Measurements from ENCODE around the gene COL5A3. TPM values are rescaled to one million over a fixed set of nuclear protein-coding genes. Genes with fewer than 3 reads are reported as not detected.

The COL5A3 gene
- total RNA-seq, 1 experiment from 2014 or later = 0.11 TPM

DNA sequence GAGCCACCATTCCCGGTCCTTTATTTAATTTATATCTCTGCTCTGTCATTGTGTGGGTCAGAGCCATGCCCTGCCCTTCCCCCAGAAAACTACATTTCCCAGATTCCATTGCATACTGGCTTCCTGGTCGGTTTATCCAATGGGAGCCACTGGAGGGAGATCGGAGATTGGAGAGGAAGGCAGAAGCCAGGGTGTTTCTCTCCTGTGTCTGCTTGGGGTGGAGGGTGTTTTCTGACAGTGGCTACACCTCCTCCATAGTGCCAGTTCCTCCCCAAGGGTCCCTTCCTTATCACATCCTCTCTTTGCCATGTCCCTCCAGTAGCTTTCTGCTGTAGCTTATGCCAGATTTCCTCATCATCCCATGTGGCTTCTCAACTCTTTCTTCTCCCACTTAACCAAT, 93.0 kb downstream of the COL5A3 start:
- Histone ChIP-seq H3K9me3 (ENCODE audit: low read length) (no peaks in the 10 kb centered on the region), H3K4me3 (ENCODE audit: low read length) (no peak overlapping the region), H3K36me3 (ENCODE audit: low read depth, low read length) (no peaks in the 10 kb centered on the region), H3K9me2 (replicated peaks; ENCODE audit: low read length) (no peaks in the 10 kb centered on the region), H3K27ac (ENCODE audit: low read length) (no peak overlapping the region), H4K20me1 (ENCODE audit: low read length) (no peaks in the 10 kb centered on the region), H3K9ac (ENCODE audit: low read length) (no peak overlapping the region), H2AFZ (ENCODE audit: low read length) (peak overlapping the region; percentile 54), H3K27me3 (ENCODE audit: low read length) (no peaks in the 10 kb centered on the region), H3F3A (ENCODE audit: low read length, unreplicated experiment) (no peaks in the 10 kb centered on the region), H3K79me2 (ENCODE audit: low read length) (no peaks in the 10 kb centered on the region), H3K4me2 (ENCODE audit: low read length) (peak overlapping the region; percentile 31; the same call in 1 of the 2 replicates), H3K4me1 (ENCODE audit: insufficient read depth, low read length) (peaks cover 9% of the 10 kb centered on the region)
- intact Hi-C loops (cut with micrococcal nuclease) = no loop called here
- TF ChIP-seq, protein P1, sequence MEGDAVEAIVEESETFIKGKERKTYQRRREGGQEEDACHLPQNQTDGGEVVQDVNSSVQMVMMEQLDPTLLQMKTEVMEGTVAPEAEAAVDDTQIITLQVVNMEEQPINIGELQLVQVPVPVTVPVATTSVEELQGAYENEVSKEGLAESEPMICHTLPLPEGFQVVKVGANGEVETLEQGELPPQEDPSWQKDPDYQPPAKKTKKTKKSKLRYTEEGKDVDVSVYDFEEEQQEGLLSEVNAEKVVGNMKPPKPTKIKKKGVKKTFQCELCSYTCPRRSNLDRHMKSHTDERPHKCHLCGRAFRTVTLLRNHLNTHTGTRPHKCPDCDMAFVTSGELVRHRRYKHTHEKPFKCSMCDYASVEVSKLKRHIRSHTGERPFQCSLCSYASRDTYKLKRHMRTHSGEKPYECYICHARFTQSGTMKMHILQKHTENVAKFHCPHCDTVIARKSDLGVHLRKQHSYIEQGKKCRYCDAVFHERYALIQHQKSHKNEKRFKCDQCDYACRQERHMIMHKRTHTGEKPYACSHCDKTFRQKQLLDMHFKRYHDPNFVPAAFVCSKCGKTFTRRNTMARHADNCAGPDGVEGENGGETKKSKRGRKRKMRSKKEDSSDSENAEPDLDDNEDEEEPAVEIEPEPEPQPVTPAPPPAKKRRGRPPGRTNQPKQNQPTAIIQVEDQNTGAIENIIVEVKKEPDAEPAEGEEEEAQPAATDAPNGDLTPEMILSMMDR (conservative IDR thresholded peaks at IDR 0.05; ENCODE audit: low read depth, low read length) = no peak
- no peak for TF ChIP-seq EZH2phosphoT487 (IDR thresholded peaks at IDR 0.05; ENCODE audit: borderline replicate concordance, low read length)
- no peak for TF ChIP-seq EZH2 (IDR thresholded peaks at IDR 0.05; ENCODE audit: low read length, unreplicated experiment)
- ChIA-PET CTCF (no interaction called here), POLR2A (ENCODE audit: unreplicated experiment) (no interaction called here)
- ATAC-seq = peak; percentile 79
- no TSS peak for BruUV-seq (replicated peaks)
- DNase-seq = peak; percentile 85

DNA sequence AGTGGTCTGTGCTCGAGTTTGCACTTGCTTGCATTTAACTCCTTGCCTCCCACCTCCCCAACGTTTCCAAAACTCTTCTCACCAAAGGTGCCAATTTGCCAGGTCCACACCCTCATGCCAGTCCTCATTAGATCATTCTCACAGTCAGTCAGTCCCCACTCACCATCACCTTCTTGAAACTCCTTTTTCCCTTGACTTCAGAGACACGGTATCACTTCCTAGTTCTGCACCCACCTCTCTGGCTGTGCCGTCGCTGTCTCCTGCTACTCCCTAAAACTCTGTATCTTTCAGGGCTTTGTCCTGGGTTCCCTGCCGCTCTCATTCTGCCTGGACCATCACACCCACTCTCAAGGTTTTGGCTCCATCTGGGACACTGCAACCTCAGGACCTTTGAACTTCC, 93.6 kb downstream of the COL5A3 start:
- no peaks in the 10 kb centered on the region for H3K79me2 ChIP-seq (ENCODE audit: low read length)
- H3K9me3 ChIP-seq (ENCODE audit: low read length) = no peaks in the 10 kb centered on the region
- CTCF ChIA-PET = no interaction called here
- no peaks in the 10 kb centered on the region for H4K20me1 ChIP-seq (ENCODE audit: low read length)
- no TSS peak for BruUV-seq (replicated peaks)
- peaks cover 9% of the 10 kb centered on the region for H3K4me1 ChIP-seq (ENCODE audit: insufficient read depth, low read length)
- H3K9ac ChIP-seq (ENCODE audit: low read length) = no peak overlapping the region
- POLR2A ChIA-PET (ENCODE audit: unreplicated experiment) = no interaction called here
- H3K4me2 ChIP-seq (ENCODE audit: low read length) = no peak overlapping the region
- ATAC-seq (no peak), DNase-seq (peak; percentile 1)
- H3K9me2 ChIP-seq (replicated peaks; ENCODE audit: low read length) = no peaks in the 10 kb centered on the region
- no peak for TF ChIP-seq EZH2 (IDR thresholded peaks at IDR 0.05; ENCODE audit: low read length, unreplicated experiment)
- TF ChIP-seq, protein P1 (conservative IDR thresholded peaks at IDR 0.05; ENCODE audit: low read depth, low read length) = no peak
- TF ChIP-seq EZH2phosphoT487 (IDR thresholded peaks at IDR 0.05; ENCODE audit: borderline replicate concordance, low read length) = no peak
- no peaks in the 10 kb centered on the region for H3F3A ChIP-seq (ENCODE audit: low read length, unreplicated experiment)
- peak overlapping the region; percentile 54 for H2AFZ ChIP-seq (ENCODE audit: low read length)
- no peak overlapping the region for H3K4me3 ChIP-seq (ENCODE audit: low read length)
- no peaks in the 10 kb centered on the region for H3K27me3 ChIP-seq (ENCODE audit: low read length)
- no peaks in the 10 kb centered on the region for H3K36me3 ChIP-seq (ENCODE audit: low read depth, low read length)
- H3K27ac ChIP-seq (ENCODE audit: low read length) = no peak overlapping the region
- intact Hi-C loops (cut with micrococcal nuclease) = no loop called here

DNA sequence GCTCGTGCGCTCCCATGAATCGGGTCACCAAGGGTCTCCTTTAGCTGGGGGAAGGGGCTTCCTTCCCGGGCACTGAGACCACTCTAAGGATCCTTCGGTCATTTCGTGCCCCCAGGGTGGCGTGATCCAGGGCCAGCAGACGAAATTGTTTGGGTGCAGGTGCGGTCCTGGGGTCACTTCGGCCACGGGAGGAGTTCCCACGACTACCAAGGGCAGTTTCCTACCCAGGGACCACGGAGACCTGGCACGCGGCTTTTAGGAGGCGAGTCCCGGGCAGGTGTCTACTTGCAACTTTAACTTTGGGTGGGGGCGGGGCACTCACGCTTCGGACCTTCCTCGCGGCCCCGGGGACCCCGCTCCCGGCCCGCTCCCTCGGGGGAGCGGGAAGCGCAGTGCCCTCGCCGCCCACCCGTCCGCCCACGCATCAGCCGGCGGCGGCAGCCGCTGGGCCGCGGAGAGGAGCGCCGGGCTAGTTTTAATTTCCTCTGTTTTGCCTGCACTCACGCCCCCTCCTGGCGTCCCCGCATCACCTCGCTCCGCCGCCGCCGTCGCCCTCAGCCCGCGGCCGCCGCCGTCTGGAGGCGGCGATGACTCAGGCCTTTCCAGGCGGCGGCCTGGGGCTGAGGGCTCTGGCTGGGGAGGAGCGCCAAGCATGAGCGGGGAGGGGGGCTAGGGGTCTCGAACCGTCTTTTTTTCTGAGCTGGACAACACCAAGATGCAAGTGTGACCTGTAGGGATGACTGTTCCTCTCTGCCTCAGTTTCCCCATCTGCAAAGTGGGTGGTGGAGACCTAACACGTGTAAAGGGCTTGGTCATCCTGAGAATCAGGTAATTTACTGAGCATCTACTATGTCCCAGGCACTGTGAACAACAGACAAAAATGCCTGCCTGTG, 95.7 kb downstream of the COL5A3 start:
- peak overlapping the region; percentile 70 for H3K4me3 ChIP-seq (ENCODE audit: low read length)
- H3K9me2 ChIP-seq (replicated peaks; ENCODE audit: low read length) = no peaks in the 10 kb centered on the region
- H3K9ac ChIP-seq (ENCODE audit: low read length) = peak overlapping the region; percentile 51
- no peaks in the 10 kb centered on the region for H4K20me1 ChIP-seq (ENCODE audit: low read length)
- TF ChIP-seq EZH2phosphoT487 (IDR thresholded peaks at IDR 0.05; ENCODE audit: borderline replicate concordance, low read length) = no peak
- TF ChIP-seq, protein P1 (conservative IDR thresholded peaks at IDR 0.05; ENCODE audit: low read depth, low read length) = peak; percentile 85
- H3F3A ChIP-seq (ENCODE audit: low read length, unreplicated experiment) = no peaks in the 10 kb centered on the region
- ATAC-seq (peak; percentile 90), DNase-seq (peak; percentile 93)
- peaks cover 9% of the 10 kb centered on the region for H3K4me1 ChIP-seq (ENCODE audit: insufficient read depth, low read length)
- CTCF ChIA-PET = no interaction called here
- H3K4me2 ChIP-seq (ENCODE audit: low read length) = peak overlapping the region; percentile 99
- H3K79me2 ChIP-seq (ENCODE audit: low read length) = no peaks in the 10 kb centered on the region
- POLR2A ChIA-PET (ENCODE audit: unreplicated experiment) = interaction anchor here (0.5 kb wide), 1 partner anchor 86 kb away, joined by 4 read pairs; no protein-coding TSS in a partner anchor
- intact Hi-C loops (cut with micrococcal nuclease) = loop anchor here (1.0 kb wide), 1 partner anchor 66 kb away; no protein-coding TSS in a partner anchor
- H3K27me3 ChIP-seq (ENCODE audit: low read length) = no peaks in the 10 kb centered on the region
- no peaks in the 10 kb centered on the region for H3K9me3 ChIP-seq (ENCODE audit: low read length)
- H3K36me3 ChIP-seq (ENCODE audit: low read depth, low read length) = no peaks in the 10 kb centered on the region
- no peak overlapping the region for H3K27ac ChIP-seq (ENCODE audit: low read length)
- peak overlapping the region; percentile 95 for H2AFZ ChIP-seq (ENCODE audit: low read length)
- BruUV-seq (replicated peaks) = no TSS peak
